Lower leg skin (tissue), 4 donors: ENCODE results near the gene MED12. TPM values are rescaled to one million over a fixed set of nuclear protein-coding genes. Genes with fewer than 3 reads are reported as not detected.

ENCODE experiments used
- DNase-seq, 2 donors: peaks; one replicate each; pipeline ENCODE4 v3.0.0-alpha.2; 2019; ENCODE audit warnings: low spot score in 2 of 2
- H3K4me3 ChIP-seq: fragments of 200-600 bp; sonication (generic); 2 replicates; pipeline ENCODE4 v1.5.1; 2017; ENCODE audit warnings: mild to moderate bottlenecking, low read depth; ENCODE audit not compliant: poor library complexity, severe bottlenecking
- POLR2A ChIP-seq, 2 donors: fragments of 450-650 bp; IDR thresholded peaks; one replicate each; pipeline ENCODE4 v1.6.1; 2016 to 2017; ENCODE audit warnings: antibody characterized with exemption in 2 of 2, mild to moderate bottlenecking in 1 of 2, moderate library complexity in 1 of 2
- intact Hi-C: fragments of 100-400 bp; cut with DNase I; formaldehyde crosslinking; loops from one replicate; pipeline ENCODE4 v1.15.0; 2023; ENCODE audit warnings: low total_unique reads
- total RNA-seq, 4 donors: library from RNA; depleted of rRNA; stranded (reverse); fragments of >200 nt; gene quantifications; one replicate each; pipeline ENCODE4 v1.1.0, GENCODE V29; 2016
- TF ChIP-seq, protein P1 (sequence below), 3 donors: fragments of 450-650 bp; IDR thresholded peaks; one replicate each; pipeline ENCODE4 v1.5.1; 2016; ENCODE audit warnings: antibody characterized with exemption in 3 of 3, mild to moderate bottlenecking in 3 of 3, moderate library complexity in 2 of 3

The MED12 gene
- total RNA-seq, 4 donors from 2014 or later = 27.3 to 42.9 (median 31.7) TPM

GRCh38 chrX:71191248-71191647 lies 72.9 kb downstream of the MED12 start:
- intact Hi-C loops = no loop called here
- no peak for TF ChIP-seq POLR2A (IDR thresholded peaks at IDR 0.05)
- TF ChIP-seq, protein P1, sequence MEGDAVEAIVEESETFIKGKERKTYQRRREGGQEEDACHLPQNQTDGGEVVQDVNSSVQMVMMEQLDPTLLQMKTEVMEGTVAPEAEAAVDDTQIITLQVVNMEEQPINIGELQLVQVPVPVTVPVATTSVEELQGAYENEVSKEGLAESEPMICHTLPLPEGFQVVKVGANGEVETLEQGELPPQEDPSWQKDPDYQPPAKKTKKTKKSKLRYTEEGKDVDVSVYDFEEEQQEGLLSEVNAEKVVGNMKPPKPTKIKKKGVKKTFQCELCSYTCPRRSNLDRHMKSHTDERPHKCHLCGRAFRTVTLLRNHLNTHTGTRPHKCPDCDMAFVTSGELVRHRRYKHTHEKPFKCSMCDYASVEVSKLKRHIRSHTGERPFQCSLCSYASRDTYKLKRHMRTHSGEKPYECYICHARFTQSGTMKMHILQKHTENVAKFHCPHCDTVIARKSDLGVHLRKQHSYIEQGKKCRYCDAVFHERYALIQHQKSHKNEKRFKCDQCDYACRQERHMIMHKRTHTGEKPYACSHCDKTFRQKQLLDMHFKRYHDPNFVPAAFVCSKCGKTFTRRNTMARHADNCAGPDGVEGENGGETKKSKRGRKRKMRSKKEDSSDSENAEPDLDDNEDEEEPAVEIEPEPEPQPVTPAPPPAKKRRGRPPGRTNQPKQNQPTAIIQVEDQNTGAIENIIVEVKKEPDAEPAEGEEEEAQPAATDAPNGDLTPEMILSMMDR (IDR thresholded peaks at IDR 0.05) = no peak
- DNase-seq = no peak
- no peak overlapping the region for H3K4me3 ChIP-seq

Other genes starting within 250 kb of the MED12 start
- gene TEX11, start 209.9 kb upstream of the MED12 start, total RNA-seq = not detected
- gene SLC7A3, start 187.5 kb upstream of the MED12 start, total RNA-seq = not detected
- 100 to 1,000 TPM in 1 of 4 donors, 10 to 100 TPM in 3; 55.0 to 102 (median 70.4) TPM for gene SNX12, start 50.3 kb upstream of the MED12 start, total RNA-seq
- 10 to 100 TPM; 17.7 to 29.9 (median 23.3) TPM for gene FOXO4, start 22.7 kb upstream of the MED12 start, total RNA-seq
- 1 to 10 TPM in 1 of 4 donors, not detected in 3; 1.9 TPM for gene CXorf65, start 11.9 kb upstream of the MED12 start, total RNA-seq
- gene IL2RG, start 7.0 kb upstream of the MED12 start, total RNA-seq = 10 to 100 TPM in 2 of 4 donors, 1 to 10 TPM in 2; 7.0 to 19.8 (median 10.6) TPM
- under 1 TPM; 0.21 to 0.52 (median 0.43) TPM for gene NLGN3, start 26.2 kb downstream of the MED12 start, total RNA-seq
- 1 to 10 TPM in 2 of 4 donors, under 1 TPM in 2; 0.19 to 2.4 (median 1.5) TPM for gene GJB1, start 104.6 kb downstream of the MED12 start, total RNA-seq
- 10 to 100 TPM; 12.4 to 17.5 (median 15.0) TPM for gene ZMYM3, start 135.5 kb downstream of the MED12 start, total RNA-seq
- 100 to 1,000 TPM; 166 to 216 (median 191) TPM for gene NONO, start 165.0 kb downstream of the MED12 start, total RNA-seq
- gene ITGB1BP2, start 183.2 kb downstream of the MED12 start, total RNA-seq = 1 to 10 TPM in 1 of 4 donors, under 1 TPM in 2, not detected in 1; 0.16 to 1.9 (median 0.21) TPM
- gene TAF1, start 247.8 kb downstream of the MED12 start, total RNA-seq = 10 to 100 TPM; 34.3 to 44.9 (median 38.2) TPM